Keratinocyte (primary cell): ENCODE results near the gene ANGPTL2.

Source experiments
- EZH2 ChIP-seq: IDR thresholded peaks from one replicate; pipeline ENCODE4 v1.6.1; 2012; ENCODE audit warnings: inconsistent platforms, mild to moderate bottlenecking, low read length, moderate library complexity
- TF ChIP-seq, protein P1 (sequence below), 3 experiments: IDR thresholded peaks in 1 of 3; conservative IDR thresholded peaks in 1 of 3; optimal IDR thresholded peaks in 1 of 3; 2 replicates in 2 of 3; 3 replicates in 1 of 3; pipeline versions ENCODE3 to v1.5.1; 2011; ENCODE audit warnings: low read length in 3 of 3, mild to moderate bottlenecking in 3 of 3, moderate library complexity in 2 of 3, control low read depth in 1 of 3, inconsistent platforms in 1 of 3; ENCODE audit not compliant: insufficient read depth in 2 of 3; ENCODE audit errors: extremely low read depth in 1 of 3

DNA sequence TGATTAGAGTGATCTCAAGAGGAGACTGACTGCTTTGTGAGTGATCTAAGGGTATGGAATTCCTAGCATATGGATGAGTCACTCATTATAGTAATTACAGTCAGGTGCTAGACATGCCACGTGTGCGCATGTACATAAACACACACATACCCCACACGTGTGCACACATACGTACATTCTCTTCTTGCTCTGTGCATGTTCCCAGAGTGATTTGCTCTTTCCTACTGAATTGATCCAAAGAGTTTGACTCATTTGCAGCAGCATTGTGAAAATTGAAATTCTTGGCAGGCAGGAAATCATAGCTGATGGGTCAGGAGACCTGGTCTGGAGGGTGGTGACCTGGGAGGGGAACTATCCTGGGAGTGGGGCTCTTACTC is 63.8 kb downstream of the ANGPTL2 start:
- TF ChIP-seq, protein P1, sequence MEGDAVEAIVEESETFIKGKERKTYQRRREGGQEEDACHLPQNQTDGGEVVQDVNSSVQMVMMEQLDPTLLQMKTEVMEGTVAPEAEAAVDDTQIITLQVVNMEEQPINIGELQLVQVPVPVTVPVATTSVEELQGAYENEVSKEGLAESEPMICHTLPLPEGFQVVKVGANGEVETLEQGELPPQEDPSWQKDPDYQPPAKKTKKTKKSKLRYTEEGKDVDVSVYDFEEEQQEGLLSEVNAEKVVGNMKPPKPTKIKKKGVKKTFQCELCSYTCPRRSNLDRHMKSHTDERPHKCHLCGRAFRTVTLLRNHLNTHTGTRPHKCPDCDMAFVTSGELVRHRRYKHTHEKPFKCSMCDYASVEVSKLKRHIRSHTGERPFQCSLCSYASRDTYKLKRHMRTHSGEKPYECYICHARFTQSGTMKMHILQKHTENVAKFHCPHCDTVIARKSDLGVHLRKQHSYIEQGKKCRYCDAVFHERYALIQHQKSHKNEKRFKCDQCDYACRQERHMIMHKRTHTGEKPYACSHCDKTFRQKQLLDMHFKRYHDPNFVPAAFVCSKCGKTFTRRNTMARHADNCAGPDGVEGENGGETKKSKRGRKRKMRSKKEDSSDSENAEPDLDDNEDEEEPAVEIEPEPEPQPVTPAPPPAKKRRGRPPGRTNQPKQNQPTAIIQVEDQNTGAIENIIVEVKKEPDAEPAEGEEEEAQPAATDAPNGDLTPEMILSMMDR (optimal IDR thresholded peaks at IDR 0.05 in 1 of 3, IDR thresholded peaks at IDR 0.05 in 1 of 3, conservative IDR thresholded peaks at IDR 0.05 in 1 of 3; ENCODE audit: extremely low read depth in 1 of 3, insufficient read depth in 2 of 3, low read length in 3 of 3): no peak
- TF ChIP-seq EZH2: no peak
